ENCODE data around the gene RBPJ. TPM values are rescaled to one million over a fixed set of nuclear protein-coding genes. Genes with fewer than 3 reads are reported as not detected.
A peak's percentile ranks its signal among the peaks of the same experiment; 100 is the strongest.
"Not testable (repeated sequence)": the region's sequence is repeated elsewhere in the genome, so short reads cannot be mapped to it uniquely, and the experiment has no call there.

RBPJ gene
- total RNA-seq, 2 donors from 2014 or later = 32.7 to 37.9 TPM

GRCh38 chr4:26356081-26356501, 35.3 kb downstream of the RBPJ start:
- TF ChIP-seq, protein P1, sequence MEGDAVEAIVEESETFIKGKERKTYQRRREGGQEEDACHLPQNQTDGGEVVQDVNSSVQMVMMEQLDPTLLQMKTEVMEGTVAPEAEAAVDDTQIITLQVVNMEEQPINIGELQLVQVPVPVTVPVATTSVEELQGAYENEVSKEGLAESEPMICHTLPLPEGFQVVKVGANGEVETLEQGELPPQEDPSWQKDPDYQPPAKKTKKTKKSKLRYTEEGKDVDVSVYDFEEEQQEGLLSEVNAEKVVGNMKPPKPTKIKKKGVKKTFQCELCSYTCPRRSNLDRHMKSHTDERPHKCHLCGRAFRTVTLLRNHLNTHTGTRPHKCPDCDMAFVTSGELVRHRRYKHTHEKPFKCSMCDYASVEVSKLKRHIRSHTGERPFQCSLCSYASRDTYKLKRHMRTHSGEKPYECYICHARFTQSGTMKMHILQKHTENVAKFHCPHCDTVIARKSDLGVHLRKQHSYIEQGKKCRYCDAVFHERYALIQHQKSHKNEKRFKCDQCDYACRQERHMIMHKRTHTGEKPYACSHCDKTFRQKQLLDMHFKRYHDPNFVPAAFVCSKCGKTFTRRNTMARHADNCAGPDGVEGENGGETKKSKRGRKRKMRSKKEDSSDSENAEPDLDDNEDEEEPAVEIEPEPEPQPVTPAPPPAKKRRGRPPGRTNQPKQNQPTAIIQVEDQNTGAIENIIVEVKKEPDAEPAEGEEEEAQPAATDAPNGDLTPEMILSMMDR (IDR thresholded peaks at IDR 0.05) = no peak
- no peak for TF ChIP-seq POLR2A (IDR thresholded peaks at IDR 0.05)
- peak in 3 of 4 donors; percentile 52 to 63 (median 59) for DNase-seq
- H3K27ac ChIP-seq = peak overlapping the region in 1 of 4 donors; percentile 28
- H3K9me3 ChIP-seq = no peaks in the 10 kb centered on the region
- WGBS, 2 donors = 17 to 32% methylated on average over 2 of the region's 2 CpGs
- ATAC-seq = peak; percentile 74
- intact Hi-C loops (cut with DNase I) = no loop called here
- no peaks in the 10 kb centered on the region for H3K36me3 ChIP-seq (replicated peaks in 1 of 2; ENCODE audit: insufficient read depth in 1 of 2, low read depth in 2 of 2)
- peaks cover 17% of the 10 kb centered on the region for H3K4me1 ChIP-seq
- H3K27me3 ChIP-seq = no peaks in the 10 kb centered on the region
- H3K4me3 ChIP-seq = no peak overlapping the region

- WGBS, 2 donors = 70 to 72% methylated on average over 24 to 32 of the region's 32 CpGs
- DNase-seq; H3K27me3 ChIP-seq; H3K27ac ChIP-seq; H3K36me3 ChIP-seq (replicated peaks in 1 of 2; ENCODE audit: insufficient read depth in 1 of 2, low read depth in 2 of 2); H3K4me3 ChIP-seq; intact Hi-C loops (cut with DNase I); H3K9me3 ChIP-seq; ATAC-seq: not testable (repeated sequence)
- H3K4me1 ChIP-seq = peaks cover 22% of the 10 kb centered on the region
Measured at GRCh38 chr4:26359521-26359920, 38.7 kb downstream of the RBPJ start.

GRCh38 chr4:26360273-26360672, 39.5 kb downstream of the RBPJ start:
- H3K36me3 ChIP-seq (replicated peaks in 1 of 2; ENCODE audit: insufficient read depth in 1 of 2, low read depth in 2 of 2) = no peaks in the 10 kb centered on the region
- H3K27me3 ChIP-seq = no peaks in the 10 kb centered on the region
- intact Hi-C loops (cut with DNase I) = no loop called here
- ATAC-seq = no peak
- H3K4me1 ChIP-seq = peaks cover 16% of the 10 kb centered on the region
- no peak for DNase-seq
- no peak overlapping the region for H3K4me3 ChIP-seq
- 76 to 78% methylated on average over 4 of the region's 4 CpGs for WGBS, 2 donors
- H3K27ac ChIP-seq = no peak overlapping the region
- TF ChIP-seq, protein P1 (IDR thresholded peaks at IDR 0.05) = no peak
- no peak for TF ChIP-seq POLR2A (IDR thresholded peaks at IDR 0.05)
- no peaks in the 10 kb centered on the region for H3K9me3 ChIP-seq

GRCh38 chr4:26360864-26361263, 40.0 kb downstream of the RBPJ start:
- no peak for DNase-seq
- H3K4me3 ChIP-seq = no peak overlapping the region
- ATAC-seq = no peak
- H3K9me3 ChIP-seq = no peaks in the 10 kb centered on the region
- no peaks in the 10 kb centered on the region for H3K27me3 ChIP-seq
- TF ChIP-seq, protein P1 (IDR thresholded peaks at IDR 0.05) = no peak
- TF ChIP-seq POLR2A (IDR thresholded peaks at IDR 0.05) = no peak
- WGBS, 2 donors = 69 to 74% methylated on average over 5 of the region's 5 CpGs
- H3K27ac ChIP-seq = no peak overlapping the region
- peaks cover 11% of the 10 kb centered on the region for H3K4me1 ChIP-seq
- H3K36me3 ChIP-seq (replicated peaks in 1 of 2; ENCODE audit: insufficient read depth in 1 of 2, low read depth in 2 of 2) = no peaks in the 10 kb centered on the region
- intact Hi-C loops (cut with DNase I) = no loop called here

GRCh38 chr4:26361297-26361696, 40.5 kb downstream of the RBPJ start:
- peak; percentile 50 for ATAC-seq
- H3K27me3 ChIP-seq = no peaks in the 10 kb centered on the region
- H3K36me3 ChIP-seq (replicated peaks in 1 of 2; ENCODE audit: insufficient read depth in 1 of 2, low read depth in 2 of 2) = no peaks in the 10 kb centered on the region
- 63 to 69% methylated on average over 2 of the region's 2 CpGs for WGBS, 2 donors
- H3K9me3 ChIP-seq = no peaks in the 10 kb centered on the region
- H3K27ac ChIP-seq = no peak overlapping the region
- intact Hi-C loops (cut with DNase I) = no loop called here
- no peak for TF ChIP-seq POLR2A (IDR thresholded peaks at IDR 0.05)
- TF ChIP-seq, protein P1 (IDR thresholded peaks at IDR 0.05) = no peak
- peaks cover 7% of the 10 kb centered on the region for H3K4me1 ChIP-seq
- no peak overlapping the region for H3K4me3 ChIP-seq
- DNase-seq = no peak

All from body of pancreas (tissue), 4 donors.